H9 (cell line): Measurements from ENCODE around the gene NTMT1. TPM values are rescaled to one million over a fixed set of nuclear protein-coding genes. Genes with fewer than 3 reads are reported as not detected.

ENCODE experiments used
- DNase-seq: peaks from one replicate; pipeline ENCODE4 v3.0.0-alpha.2; 2017
- H2AFZ ChIP-seq: one replicate; pipeline ENCODE4 v1.6.1; 2013; ENCODE audit warnings: mild to moderate bottlenecking, low read length, control low read depth, moderate library complexity
- H2AK5ac ChIP-seq: 2 replicates; pipeline ENCODE4 v1.6.1; 2013; ENCODE audit warnings: low read length, control low read depth, mixed read lengths; ENCODE audit not compliant: insufficient read length
- H2BK120ac ChIP-seq: one replicate; pipeline ENCODE4 v1.6.1; 2013; ENCODE audit warnings: low read depth, mild to moderate bottlenecking, low read length, control low read depth, inconsistent platforms; ENCODE audit not compliant: poor library complexity, severe bottlenecking
- H2BK12ac ChIP-seq: 2 replicates; pipeline ENCODE4 v1.6.1; 2013; ENCODE audit warnings: low read length, control low read depth, mixed read lengths, low read depth; ENCODE audit not compliant: insufficient read length
- H2BK15ac ChIP-seq: 2 replicates; pipeline ENCODE4 v1.6.1; 2013; ENCODE audit warnings: low read depth, low read length, control low read depth
- H2BK20ac ChIP-seq: one replicate; pipeline ENCODE4 v1.6.1; 2013; ENCODE audit warnings: low read depth, mild to moderate bottlenecking, low read length, control low read depth, inconsistent platforms; ENCODE audit not compliant: poor library complexity, severe bottlenecking
- H2BK5ac ChIP-seq: 2 replicates; pipeline ENCODE4 v1.6.1; 2013; ENCODE audit warnings: low read length, control low read depth, mixed read lengths; ENCODE audit not compliant: insufficient read length
- H3K14ac ChIP-seq: 2 replicates; pipeline ENCODE4 v1.6.1; 2013; ENCODE audit warnings: low read length, control low read depth; ENCODE audit not compliant: insufficient read depth
- H3K18ac ChIP-seq: 2 replicates; pipeline ENCODE4 v1.6.1; 2013; ENCODE audit warnings: low read depth, mild to moderate bottlenecking, mixed read lengths, low read length, control low read depth; ENCODE audit not compliant: insufficient read length
- H3K23ac ChIP-seq: 2 replicates; pipeline ENCODE4 v1.6.1; 2013; ENCODE audit warnings: low read length, control low read depth, mixed read lengths, low read depth; ENCODE audit not compliant: insufficient read length
- H3K23me2 ChIP-seq: 2 replicates; pipeline ENCODE4 v1.6.1; 2013; ENCODE audit warnings: low read depth, mild to moderate bottlenecking, mixed read lengths, low read length, control low read depth; ENCODE audit not compliant: insufficient read length, poor library complexity, severe bottlenecking
- H3K27ac ChIP-seq: 2 replicates; pipeline ENCODE4 v1.5.1; 2013; ENCODE audit warnings: low read length, control low read depth, mixed read lengths, low read depth; ENCODE audit not compliant: insufficient read length
- H3K27me3 ChIP-seq: 2 replicates; pipeline ENCODE4 v1.6.1; 2013; ENCODE audit warnings: low read length, control low read depth, inconsistent platforms; ENCODE audit not compliant: insufficient read depth
- H3K4ac ChIP-seq: 2 replicates; pipeline ENCODE4 v1.6.1; 2013; ENCODE audit warnings: low read depth, mild to moderate bottlenecking, control low read depth, inconsistent platforms, low read length, moderate library complexity
- H3K4me1 ChIP-seq: 2 replicates; pipeline ENCODE4 v1.6.1; 2013; ENCODE audit warnings: low read length, control low read depth, inconsistent platforms; ENCODE audit not compliant: insufficient read depth
- H3K4me2 ChIP-seq: 2 replicates; pipeline ENCODE4 v1.6.1; 2013; ENCODE audit warnings: low read length, control low read depth, mixed read lengths; ENCODE audit not compliant: insufficient read length, insufficient read depth
- H3K56ac ChIP-seq: 2 replicates; pipeline ENCODE4 v1.6.1; 2013; ENCODE audit warnings: low read depth, mild to moderate bottlenecking, mixed read lengths, low read length, control low read depth; ENCODE audit not compliant: insufficient read length
- H3K79me1 ChIP-seq: 2 replicates; pipeline ENCODE4 v1.6.1; 2013; ENCODE audit warnings: low read depth, mild to moderate bottlenecking, moderate library complexity, low read length, control low read depth, inconsistent platforms; ENCODE audit not compliant: insufficient read depth, poor library complexity, severe bottlenecking
- H3K79me2 ChIP-seq: 2 replicates; pipeline ENCODE4 v1.6.1; 2013; ENCODE audit warnings: low read length, control low read depth, inconsistent platforms; ENCODE audit not compliant: insufficient read depth
- H3K9ac ChIP-seq: 2 replicates; pipeline ENCODE4 v1.6.1; 2013; ENCODE audit warnings: low read length, control low read depth, mixed read lengths; ENCODE audit not compliant: insufficient read length; ENCODE audit errors: extremely low read depth
- H3K9me3 ChIP-seq: one replicate; pipeline ENCODE4 v1.6.1; 2013; ENCODE audit warnings: low read depth, low read length, inconsistent platforms; ENCODE audit not compliant: control insufficient read depth
- H3T11ph ChIP-seq: one replicate; pipeline ENCODE4 v1.6.1; 2013; ENCODE audit warnings: mild to moderate bottlenecking, low read length, control low read depth, inconsistent platforms
- H4K20me1 ChIP-seq: one replicate; pipeline ENCODE4 v1.6.1; 2013; ENCODE audit not compliant: control insufficient read depth, insufficient read length, insufficient read depth
- H4K5ac ChIP-seq: 2 replicates; pipeline ENCODE4 v1.6.1; 2013; ENCODE audit warnings: low read depth, mild to moderate bottlenecking, mixed read lengths, low read length, control low read depth; ENCODE audit not compliant: insufficient read length
- H4K8ac ChIP-seq: replicated peaks from 2 replicates; pipeline ENCODE4 v1.6.1; 2013; ENCODE audit warnings: low read length, control low read depth, mixed read lengths, low read depth; ENCODE audit not compliant: insufficient read length
- H4K91ac ChIP-seq: 2 replicates; pipeline ENCODE4 v1.6.1; 2013; ENCODE audit warnings: low read depth, mild to moderate bottlenecking, moderate library complexity, mixed read lengths, low read length, control low read depth; ENCODE audit not compliant: insufficient read length
- H3K27ac Mint-ChIP-seq, 3 experiments: 2 replicates in 2 of 3; 3 replicates in 1 of 3; pipeline ENCODE4 v1.8.0; 2020 to 2021; ENCODE audit warnings: mixed read lengths in 3 of 3, mild to moderate bottlenecking in 1 of 3, moderate library complexity in 1 of 3
- H3K27me3 Mint-ChIP-seq: 2 replicates; pipeline ENCODE4 v1.8.0; 2021; ENCODE audit warnings: low read depth, mild to moderate bottlenecking, moderate library complexity, mixed read lengths
- H3K36me3 Mint-ChIP-seq, 3 experiments: 2 replicates in 2 of 3; 3 replicates in 1 of 3; pipeline ENCODE4 v1.8.0; 2020 to 2021; ENCODE audit warnings: low read depth in 3 of 3, mixed read lengths in 3 of 3; ENCODE audit not compliant: insufficient read depth in 1 of 3
- H3K4me1 Mint-ChIP-seq, 2 experiments: 2 replicates each; pipeline ENCODE4 v1.8.0; 2020; ENCODE audit warnings: mixed read lengths in 2 of 2
- H3K4me3 Mint-ChIP-seq, 2 experiments: 2 replicates in 1 of 2; 3 replicates in 1 of 2; pipeline ENCODE4 v1.8.0; 2020 to 2021; ENCODE audit warnings: mild to moderate bottlenecking in 2 of 2, mixed read lengths in 2 of 2, moderate library complexity in 1 of 2
- H3K9me3 Mint-ChIP-seq, 2 experiments: 2 replicates in 1 of 2; 3 replicates in 1 of 2; pipeline ENCODE4 v1.8.0; 2020; ENCODE audit warnings: mild to moderate bottlenecking in 2 of 2, mixed read lengths in 2 of 2, moderate library complexity in 1 of 2
- WGBS: extraction: QIAGEN DNeasy Blood & Tissue Kit; methylation state at CpG from one replicate; pipeline ENCODE4 v1.1.7; 2013; ENCODE audit warnings: missing lambda C conversion rate, low lambda C conversion rate, mixed read lengths; ENCODE audit not compliant: insufficient read length; ENCODE audit errors: extremely low coverage; 5-methylcytosine and 5-hydroxymethylcytosine counted together
- total RNA-seq: library from RNA; stranded (reverse); gene quantifications from 2 replicates; pipeline ENCODE4 v1.2.1, GENCODE V29; 2021
- TF ChIP-seq, protein P1 (sequence below): fragments of 200-600 bp; sonication (generic); conservative IDR thresholded peaks from 3 replicates; pipeline ENCODE4 v1.8.0; 2021; ENCODE audit warnings: antibody characterized with exemption, mild to moderate bottlenecking

The NTMT1 gene
- total RNA-seq, 1 experiment from 2014 or later = 57.9 TPM

DNA sequence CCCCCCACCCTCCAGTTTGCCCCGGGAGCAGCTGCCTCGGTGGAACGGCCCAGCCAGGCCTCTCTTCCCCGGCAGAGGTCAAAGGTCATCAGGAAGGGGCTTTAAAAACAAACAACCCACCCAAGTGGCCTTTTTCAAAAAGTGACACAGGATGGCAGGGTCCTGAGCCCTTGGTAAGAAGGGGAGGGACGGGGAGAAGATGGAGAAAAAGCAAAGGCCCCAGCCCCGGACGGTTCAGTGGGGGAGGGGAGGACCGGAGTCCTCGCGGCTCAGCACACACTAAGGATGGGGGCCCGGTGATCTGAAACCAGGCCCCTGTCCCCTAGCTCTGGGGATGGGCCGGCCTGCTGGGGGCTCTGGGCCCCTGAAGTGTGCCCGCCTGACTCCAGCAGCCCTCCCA lies 40.6 kb downstream of the NTMT1 start:
- no peak overlapping the region for H3K23ac ChIP-seq
- TF ChIP-seq, protein P1, sequence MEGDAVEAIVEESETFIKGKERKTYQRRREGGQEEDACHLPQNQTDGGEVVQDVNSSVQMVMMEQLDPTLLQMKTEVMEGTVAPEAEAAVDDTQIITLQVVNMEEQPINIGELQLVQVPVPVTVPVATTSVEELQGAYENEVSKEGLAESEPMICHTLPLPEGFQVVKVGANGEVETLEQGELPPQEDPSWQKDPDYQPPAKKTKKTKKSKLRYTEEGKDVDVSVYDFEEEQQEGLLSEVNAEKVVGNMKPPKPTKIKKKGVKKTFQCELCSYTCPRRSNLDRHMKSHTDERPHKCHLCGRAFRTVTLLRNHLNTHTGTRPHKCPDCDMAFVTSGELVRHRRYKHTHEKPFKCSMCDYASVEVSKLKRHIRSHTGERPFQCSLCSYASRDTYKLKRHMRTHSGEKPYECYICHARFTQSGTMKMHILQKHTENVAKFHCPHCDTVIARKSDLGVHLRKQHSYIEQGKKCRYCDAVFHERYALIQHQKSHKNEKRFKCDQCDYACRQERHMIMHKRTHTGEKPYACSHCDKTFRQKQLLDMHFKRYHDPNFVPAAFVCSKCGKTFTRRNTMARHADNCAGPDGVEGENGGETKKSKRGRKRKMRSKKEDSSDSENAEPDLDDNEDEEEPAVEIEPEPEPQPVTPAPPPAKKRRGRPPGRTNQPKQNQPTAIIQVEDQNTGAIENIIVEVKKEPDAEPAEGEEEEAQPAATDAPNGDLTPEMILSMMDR = no peak
- no peaks in the 10 kb centered on the region for H3K79me2 ChIP-seq
- H3K4me2 ChIP-seq = peak overlapping the region; percentile 51
- Mint-ChIP-seq H3K9me3 (no peaks in the 10 kb centered on the region; a peak in 2 of 5 replicates), H3K27me3 (peaks cover 52% of the 10 kb centered on the region), H3K4me1 (peaks cover 19 to 24% of the 10 kb centered on the region in 2 experiments), H3K4me3 (peak overlapping the region; percentile 30 to 77; a peak in 3 of 5 replicates), H3K36me3 (no peaks in the 10 kb centered on the region; a peak in 1 of 7 replicates), H3K27ac (no peak overlapping the region)
- H3T11ph ChIP-seq = no peak overlapping the region
- H3K14ac ChIP-seq = no peak overlapping the region
- no peak overlapping the region for H2BK15ac ChIP-seq
- H2BK20ac ChIP-seq = no peak overlapping the region
- H3K4ac ChIP-seq = no peak overlapping the region
- no peak overlapping the region for H2AFZ ChIP-seq
- H3K27ac ChIP-seq = no peak overlapping the region
- H3K18ac ChIP-seq = no peak overlapping the region
- no peaks in the 10 kb centered on the region; the same call in 1 of the 2 replicates for H3K4me1 ChIP-seq
- H4K91ac ChIP-seq = no peak overlapping the region
- H3K9ac ChIP-seq = no peak overlapping the region
- H3K56ac ChIP-seq = no peak overlapping the region
- H2BK120ac ChIP-seq = no peak overlapping the region
- no peaks in the 10 kb centered on the region for H3K79me1 ChIP-seq
- H4K8ac ChIP-seq = no peak overlapping the region
- H4K5ac ChIP-seq = no peak overlapping the region
- no peak overlapping the region for H2BK12ac ChIP-seq
- DNase-seq = no peak
- no peaks in the 10 kb centered on the region; the same call in 1 of the 2 replicates for H3K27me3 ChIP-seq
- H3K9me3 ChIP-seq = no peaks in the 10 kb centered on the region
- no CpG with 5 or more reads among the region's 13 CpGs for WGBS
- peaks cover 3% of the 10 kb centered on the region for H3K23me2 ChIP-seq
- no peaks in the 10 kb centered on the region for H4K20me1 ChIP-seq
- H2AK5ac ChIP-seq = no peak overlapping the region
- no peak overlapping the region for H2BK5ac ChIP-seq
